ENCODE results near the gene IFNL2.

IFNL2 gene

GRCh38 chr19:39246951-39247669 is 21.1 kb upstream of the IFNL2 start:
- H3K36me3 ChIP-seq (ENCODE audit: insufficient read depth, insufficient read length, low read length): no peaks in the 10 kb centered on the region
- no peaks in the 10 kb centered on the region for H3K27me3 ChIP-seq (ENCODE audit: insufficient read depth, insufficient read length)
- no peaks in the 10 kb centered on the region for H3K9me3 ChIP-seq (ENCODE audit: insufficient read depth, low read length)
- DNase-seq (ENCODE audit: low read depth, low spot score): no peak
- TF ChIP-seq ZNF274 (IDR thresholded peaks at IDR 0.05; ENCODE audit: low read depth, low read length) (no peak), YY1 (IDR thresholded peaks at IDR 0.05; ENCODE audit: insufficient read depth, insufficient read length) (no peak), SUZ12 (IDR thresholded peaks at IDR 0.05; ENCODE audit: extremely low read depth, insufficient read depth, insufficient read length) (no peak)
- peaks cover 2% of the 10 kb centered on the region for H3K4me1 ChIP-seq (ENCODE audit: insufficient read depth, insufficient read length)
- no peak overlapping the region for H3K4me3 ChIP-seq (ENCODE audit: insufficient read length, low read depth)
- H3K9ac ChIP-seq (ENCODE audit: insufficient read length, low read depth): no peak overlapping the region

DNA sequence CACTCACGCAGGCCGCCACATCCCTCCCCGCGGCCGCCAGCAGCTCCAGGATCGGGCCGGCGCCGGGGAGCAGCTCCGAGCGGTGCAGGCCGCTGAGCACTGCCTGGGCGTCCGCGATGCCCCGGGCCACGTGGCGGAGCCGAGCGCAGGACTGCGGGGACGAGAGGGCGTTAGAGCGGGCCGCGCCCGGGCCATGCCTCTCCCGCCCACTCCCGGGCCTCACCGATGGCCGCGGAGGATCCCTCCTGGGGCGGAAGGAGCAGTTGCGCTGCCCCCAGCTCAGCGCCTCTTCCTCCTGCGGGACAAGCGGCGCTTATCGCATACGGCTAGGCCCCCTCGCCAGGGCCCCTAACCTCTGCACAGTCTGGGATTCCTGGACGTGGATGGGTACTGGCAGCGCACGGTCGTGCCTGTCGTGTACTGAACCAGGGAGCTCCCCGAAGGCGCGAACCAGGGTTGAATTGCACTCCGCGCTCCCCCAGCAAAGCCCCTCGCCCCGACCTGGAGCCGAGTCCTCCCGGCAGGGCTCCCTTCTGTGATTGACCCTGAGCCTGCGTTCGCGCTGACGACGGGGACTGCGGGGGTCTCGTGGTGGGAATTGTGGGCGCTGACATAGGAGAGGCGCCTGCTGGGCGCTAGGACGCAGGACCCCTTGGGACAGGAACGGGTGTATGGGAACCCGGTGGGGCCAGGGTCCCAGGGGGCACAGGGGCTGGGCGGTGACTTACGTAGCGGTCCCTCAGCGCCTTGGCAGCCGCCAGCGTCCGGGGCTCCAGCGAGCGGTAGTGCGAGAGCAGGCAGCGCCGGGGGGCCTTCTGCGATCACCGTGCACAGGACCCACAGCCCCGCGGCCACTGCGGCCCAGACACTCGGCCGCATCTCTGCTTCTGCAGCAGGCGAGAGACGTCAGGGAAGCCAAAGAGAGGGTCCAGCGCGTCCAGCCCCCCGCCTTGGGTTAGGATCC is 20.2 kb upstream of the IFNL2 start:
- no peak for DNase-seq (ENCODE audit: low read depth, low spot score)
- Histone ChIP-seq H3K9ac (ENCODE audit: insufficient read length, low read depth) (no peak overlapping the region), H3K27me3 (ENCODE audit: insufficient read depth, insufficient read length) (peaks cover 4% of the 10 kb centered on the region), H3K9me3 (ENCODE audit: insufficient read depth, low read length) (no peaks in the 10 kb centered on the region), H3K36me3 (ENCODE audit: insufficient read depth, insufficient read length, low read length) (no peaks in the 10 kb centered on the region), H3K4me3 (ENCODE audit: insufficient read length, low read depth) (no peak overlapping the region), H3K4me1 (ENCODE audit: insufficient read depth, insufficient read length) (peaks cover 2% of the 10 kb centered on the region)
- TF ChIP-seq ZNF274 (IDR thresholded peaks at IDR 0.05; ENCODE audit: low read depth, low read length) (no peak), SUZ12 (IDR thresholded peaks at IDR 0.05; ENCODE audit: extremely low read depth, insufficient read depth, insufficient read length) (no peak), YY1 (IDR thresholded peaks at IDR 0.05; ENCODE audit: insufficient read depth, insufficient read length) (no peak)

DNA sequence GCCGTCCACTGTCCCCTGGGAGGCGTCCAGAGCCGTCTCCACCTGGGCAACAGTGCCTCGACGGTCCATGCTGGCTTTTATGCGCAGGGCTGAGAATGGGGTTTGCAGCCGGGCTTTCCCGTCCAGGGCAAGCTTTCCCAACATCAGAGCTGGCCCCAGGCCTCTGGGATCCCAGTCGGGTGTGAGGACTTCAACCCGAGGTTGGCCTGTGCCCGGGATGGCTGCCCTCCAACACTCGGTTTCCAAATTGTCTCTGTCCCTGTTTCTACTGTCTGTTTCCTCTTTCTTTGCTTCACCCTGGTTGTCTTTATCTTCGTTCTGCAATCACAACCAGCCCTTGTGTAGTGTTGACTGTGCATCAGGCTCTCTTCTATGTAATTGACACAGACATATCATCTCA is 19.4 kb upstream of the IFNL2 start, which contains the start of gene IFNL4:
Gene IFNL4, minus strand, starts transcription at position 51 of the 400 bp plus-strand sequence.
- no peak for DNase-seq (ENCODE audit: low read depth, low spot score)
- H3K9me3 ChIP-seq (ENCODE audit: insufficient read depth, low read length): no peaks in the 10 kb centered on the region
- peaks cover 2% of the 10 kb centered on the region for H3K4me1 ChIP-seq (ENCODE audit: insufficient read depth, insufficient read length)
- H3K9ac ChIP-seq (ENCODE audit: insufficient read length, low read depth): no peak within 1 kb of the TSS
- TF ChIP-seq ZNF274 (IDR thresholded peaks at IDR 0.05; ENCODE audit: low read depth, low read length): no peak
- no peak for TF ChIP-seq YY1 (IDR thresholded peaks at IDR 0.05; ENCODE audit: insufficient read depth, insufficient read length)
- TF ChIP-seq SUZ12 (IDR thresholded peaks at IDR 0.05; ENCODE audit: extremely low read depth, insufficient read depth, insufficient read length): no peak
- peaks cover 4% of the 10 kb centered on the region for H3K27me3 ChIP-seq (ENCODE audit: insufficient read depth, insufficient read length)
- H3K4me3 ChIP-seq (ENCODE audit: insufficient read length, low read depth): no peak within 1 kb of the TSS
- H3K36me3 ChIP-seq (ENCODE audit: insufficient read depth, insufficient read length, low read length): no peaks in the 10 kb centered on the region

GRCh38 chr19:39251081-39251480 is 17.1 kb upstream of the IFNL2 start:
- H3K36me3 ChIP-seq (ENCODE audit: insufficient read depth, insufficient read length, low read length): no peaks in the 10 kb centered on the region
- DNase-seq (ENCODE audit: low read depth, low spot score): no peak
- peaks cover 2% of the 10 kb centered on the region for H3K4me1 ChIP-seq (ENCODE audit: insufficient read depth, insufficient read length)
- H3K4me3 ChIP-seq (ENCODE audit: insufficient read length, low read depth): no peak overlapping the region
- peaks cover 4% of the 10 kb centered on the region for H3K27me3 ChIP-seq (ENCODE audit: insufficient read depth, insufficient read length)
- H3K9ac ChIP-seq (ENCODE audit: insufficient read length, low read depth): no peak overlapping the region
- no peaks in the 10 kb centered on the region for H3K9me3 ChIP-seq (ENCODE audit: insufficient read depth, low read length)
- TF ChIP-seq YY1 (IDR thresholded peaks at IDR 0.05; ENCODE audit: insufficient read depth, insufficient read length) (no peak), ZNF274 (IDR thresholded peaks at IDR 0.05; ENCODE audit: low read depth, low read length) (no peak), SUZ12 (IDR thresholded peaks at IDR 0.05; ENCODE audit: extremely low read depth, insufficient read depth, insufficient read length) (no peak)

- Histone ChIP-seq H3K9ac (ENCODE audit: insufficient read length, low read depth) (no peak overlapping the region), H3K9me3 (ENCODE audit: insufficient read depth, low read length) (no peaks in the 10 kb centered on the region), H3K4me1 (ENCODE audit: insufficient read depth, insufficient read length) (peaks cover 2% of the 10 kb centered on the region), H3K27me3 (ENCODE audit: insufficient read depth, insufficient read length) (peaks cover 4% of the 10 kb centered on the region), H3K36me3 (ENCODE audit: insufficient read depth, insufficient read length, low read length) (no peaks in the 10 kb centered on the region), H3K4me3 (ENCODE audit: insufficient read length, low read depth) (no peak overlapping the region)
- no peak for DNase-seq (ENCODE audit: low read depth, low spot score)
- TF ChIP-seq SUZ12 (IDR thresholded peaks at IDR 0.05; ENCODE audit: extremely low read depth, insufficient read depth, insufficient read length) (no peak), YY1 (IDR thresholded peaks at IDR 0.05; ENCODE audit: insufficient read depth, insufficient read length) (no peak), ZNF274 (IDR thresholded peaks at IDR 0.05; ENCODE audit: low read depth, low read length) (no peak)
Measured at GRCh38 chr19:39251846-39252245, 16.4 kb upstream of the IFNL2 start.

DNA sequence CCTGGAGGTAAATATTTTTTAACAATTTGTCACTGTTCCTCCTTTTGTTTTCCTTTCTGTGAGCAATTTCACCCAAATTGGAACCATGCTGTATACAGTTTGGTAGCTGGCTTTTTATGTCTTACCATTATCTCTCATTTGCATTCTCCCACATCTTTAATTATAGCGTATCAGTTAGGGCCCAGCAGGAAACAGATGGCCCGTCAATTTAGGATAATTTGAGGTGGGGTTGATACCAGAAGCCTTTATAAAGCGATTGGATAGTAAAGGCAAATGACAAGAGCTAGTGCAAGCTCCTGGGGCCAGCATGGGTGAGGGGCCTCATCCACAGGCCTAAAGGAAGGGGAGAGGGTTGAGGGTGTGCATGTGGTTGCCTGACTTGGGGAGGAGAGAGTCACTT is 15.7 kb upstream of the IFNL2 start:
- no peaks in the 10 kb centered on the region for H3K36me3 ChIP-seq (ENCODE audit: insufficient read depth, insufficient read length, low read length)
- peaks cover 2% of the 10 kb centered on the region for H3K4me1 ChIP-seq (ENCODE audit: insufficient read depth, insufficient read length)
- no peak overlapping the region for H3K4me3 ChIP-seq (ENCODE audit: insufficient read length, low read depth)
- DNase-seq (ENCODE audit: low read depth, low spot score): no peak
- no peak for TF ChIP-seq SUZ12 (IDR thresholded peaks at IDR 0.05; ENCODE audit: extremely low read depth, insufficient read depth, insufficient read length)
- TF ChIP-seq ZNF274 (IDR thresholded peaks at IDR 0.05; ENCODE audit: low read depth, low read length): no peak
- no peak for TF ChIP-seq YY1 (IDR thresholded peaks at IDR 0.05; ENCODE audit: insufficient read depth, insufficient read length)
- peaks cover 4% of the 10 kb centered on the region for H3K27me3 ChIP-seq (ENCODE audit: insufficient read depth, insufficient read length)
- no peak overlapping the region for H3K9ac ChIP-seq (ENCODE audit: insufficient read length, low read depth)
- H3K9me3 ChIP-seq (ENCODE audit: insufficient read depth, low read length): no peaks in the 10 kb centered on the region

All from NT2/D1 (cell line).